ENCODE data around the gene CPXM1.
"Not testable (repeated sequence)": the region's sequence is repeated elsewhere in the genome, so short reads cannot be mapped to it uniquely, and the experiment has no call there.

Gene CPXM1

DNA sequence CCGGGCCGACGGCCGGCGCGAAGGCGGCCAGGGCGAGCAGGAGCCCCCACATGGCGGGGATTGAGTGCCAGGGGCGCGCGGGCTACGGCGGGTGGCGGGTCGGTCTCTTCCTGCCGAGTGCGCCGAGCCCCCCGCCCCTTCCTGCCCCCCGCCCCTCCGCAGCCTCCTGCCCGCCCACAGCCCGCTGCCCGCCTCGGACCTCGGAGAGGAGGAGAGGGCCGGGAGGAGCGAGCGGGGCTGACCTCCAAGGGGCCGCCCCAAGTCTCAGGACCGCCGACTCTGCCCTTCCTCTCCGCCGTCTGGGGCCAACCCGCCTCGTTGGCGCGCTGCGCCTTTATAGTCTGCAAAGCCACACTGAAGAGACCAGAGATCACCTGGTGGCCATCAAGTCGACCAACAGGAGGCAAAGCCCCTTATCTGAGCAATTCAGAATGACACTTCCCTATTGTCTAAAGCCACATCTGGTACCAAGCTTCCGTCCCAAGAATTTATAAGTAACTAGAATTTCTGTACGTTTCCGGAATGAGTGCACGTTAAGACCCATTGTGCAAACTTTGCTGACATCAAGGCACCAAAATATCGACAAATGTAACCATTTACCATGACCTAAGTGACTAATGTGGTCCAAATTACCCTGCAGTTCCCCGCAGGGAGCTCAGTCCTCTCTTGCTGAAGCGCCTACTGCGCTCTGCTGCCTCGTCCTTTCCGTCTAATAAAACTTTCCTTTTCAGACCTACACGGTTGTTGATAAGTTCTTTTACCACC lies at the start of gene CPXM1:
TSS of gene CPXM1 (minus strand) at position 107 of the 765 bp plus-strand sequence. CDS start at position 52, 55 bp downstream.
- peak in 1 of 42 donors; percentile 33 for DNase-seq
- intact Hi-C loops (cut with DNase I), result no loop called here

DNA sequence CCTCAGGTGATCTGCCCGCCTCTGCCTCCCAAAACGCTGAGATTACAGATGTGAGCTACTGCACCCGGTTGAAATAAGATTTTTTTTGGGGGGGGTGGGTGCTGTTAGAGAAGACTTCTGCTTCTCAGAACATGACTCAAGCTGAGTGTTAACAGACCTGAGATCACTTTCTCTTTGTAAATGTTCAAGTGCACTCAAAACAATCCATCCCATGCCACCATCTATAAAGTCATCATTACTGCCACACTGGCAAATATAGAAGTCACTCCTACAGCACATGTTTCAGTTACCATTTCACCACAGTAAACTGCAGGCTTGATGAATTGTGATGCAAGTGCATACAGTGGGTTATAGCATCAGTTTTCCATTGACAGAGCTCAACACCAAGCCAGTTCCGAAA lies 49.1 kb upstream of the CPXM1 start:
- no peak for DNase-seq
- intact Hi-C loops (cut with DNase I), result no loop called here

DNA sequence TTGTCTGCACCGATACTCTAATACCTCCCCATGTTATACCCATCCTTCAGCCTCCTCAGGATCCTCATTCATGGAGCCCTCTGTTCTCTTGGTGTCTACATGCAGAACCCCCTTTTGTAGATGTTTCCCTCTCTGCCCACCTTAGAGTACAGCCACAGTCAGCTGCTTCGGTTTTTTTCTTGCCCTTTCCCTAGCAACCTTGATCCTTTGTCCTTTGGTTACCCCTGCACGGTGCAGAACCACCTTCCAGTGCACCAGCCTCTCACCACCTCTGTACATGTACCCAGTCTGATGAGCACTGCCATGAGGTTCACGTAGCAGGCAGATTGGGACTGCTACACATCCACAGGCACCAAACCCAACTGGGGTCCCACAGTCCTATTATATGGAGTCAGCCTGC lies 47.4 kb upstream of the CPXM1 start:
- no peak for DNase-seq
- intact Hi-C loops (cut with DNase I), result no loop called here

DNA sequence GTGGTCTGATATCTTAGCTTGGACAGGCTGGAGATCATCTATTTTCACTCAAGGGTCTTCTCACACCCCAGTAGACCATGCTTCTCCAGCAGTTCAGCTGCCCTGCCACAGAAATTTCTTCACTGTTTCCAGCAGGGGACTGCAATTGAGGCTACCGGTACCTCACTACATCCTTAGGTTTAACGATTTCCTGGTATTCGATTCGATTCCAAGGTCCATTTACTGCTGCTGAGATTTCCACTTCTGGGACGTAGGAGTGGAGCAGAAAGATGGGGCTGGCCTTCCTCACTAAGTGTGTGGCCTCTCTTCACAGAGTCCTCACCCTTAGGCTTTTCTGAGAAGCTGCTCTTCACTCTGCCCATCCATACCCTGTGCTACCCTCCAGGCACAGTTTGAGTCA lies 46.3 kb upstream of the CPXM1 start:
- peak in 1 of 42 donors; percentile 5 for DNase-seq
- intact Hi-C loops (cut with DNase I), result no loop called here

DNA sequence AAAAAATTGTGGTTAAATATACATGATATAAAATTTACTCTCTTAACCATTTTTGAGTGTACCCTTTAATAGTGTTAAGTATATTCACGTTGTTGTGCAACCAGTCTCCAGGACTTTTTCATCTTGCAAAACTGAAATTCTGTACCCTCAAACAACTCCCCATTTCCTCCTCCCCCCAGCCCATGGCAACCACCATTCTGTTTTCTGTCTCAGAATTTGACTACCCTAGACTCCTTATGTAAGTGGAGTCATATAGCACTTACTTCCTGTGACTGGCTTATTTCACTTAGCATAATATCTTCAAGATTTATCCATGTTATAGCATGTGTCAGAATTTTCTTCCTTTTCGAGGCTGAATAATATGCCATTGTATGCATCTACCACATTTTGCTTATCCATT lies 45.2 kb upstream of the CPXM1 start:
- intact Hi-C loops (cut with DNase I), result no loop called here
- no peak for DNase-seq

DNA sequence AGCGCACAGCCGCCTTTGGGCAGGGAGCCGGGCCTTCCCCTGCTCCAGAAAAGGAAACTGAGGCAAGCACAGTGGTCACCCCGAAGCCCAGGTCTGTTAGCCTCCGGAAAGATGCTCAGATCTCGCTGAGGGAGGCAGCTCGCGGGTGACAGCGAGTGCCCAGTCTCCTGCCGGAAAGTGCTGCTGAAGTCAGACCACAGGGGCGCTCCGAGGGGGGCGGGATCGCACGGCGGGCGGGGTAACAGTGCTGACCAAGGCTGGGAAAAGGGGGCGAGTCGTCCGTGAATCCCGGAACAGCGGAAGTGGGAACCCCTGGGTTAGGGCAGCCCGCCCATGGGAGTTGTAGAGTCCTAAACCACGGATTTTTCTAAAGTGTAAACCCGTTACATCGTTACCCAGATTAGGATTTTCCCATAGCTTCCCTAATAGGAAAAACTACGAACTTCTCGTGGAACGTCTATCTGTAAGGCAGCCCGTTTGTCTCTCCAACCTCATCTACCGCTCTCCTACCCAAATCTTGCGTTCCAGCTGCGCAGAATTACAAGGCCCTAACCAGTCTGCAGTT lies 40.6 kb upstream of the CPXM1 start:
- peak in 35 of 42 donors; percentile 8 to 60 (median 39) for DNase-seq
- intact Hi-C loops (cut with DNase I), result loop anchor here (2.0 kb wide), 1 partner anchor 32 kb away; the partner anchor contains the start of gene PTPRA

DNA sequence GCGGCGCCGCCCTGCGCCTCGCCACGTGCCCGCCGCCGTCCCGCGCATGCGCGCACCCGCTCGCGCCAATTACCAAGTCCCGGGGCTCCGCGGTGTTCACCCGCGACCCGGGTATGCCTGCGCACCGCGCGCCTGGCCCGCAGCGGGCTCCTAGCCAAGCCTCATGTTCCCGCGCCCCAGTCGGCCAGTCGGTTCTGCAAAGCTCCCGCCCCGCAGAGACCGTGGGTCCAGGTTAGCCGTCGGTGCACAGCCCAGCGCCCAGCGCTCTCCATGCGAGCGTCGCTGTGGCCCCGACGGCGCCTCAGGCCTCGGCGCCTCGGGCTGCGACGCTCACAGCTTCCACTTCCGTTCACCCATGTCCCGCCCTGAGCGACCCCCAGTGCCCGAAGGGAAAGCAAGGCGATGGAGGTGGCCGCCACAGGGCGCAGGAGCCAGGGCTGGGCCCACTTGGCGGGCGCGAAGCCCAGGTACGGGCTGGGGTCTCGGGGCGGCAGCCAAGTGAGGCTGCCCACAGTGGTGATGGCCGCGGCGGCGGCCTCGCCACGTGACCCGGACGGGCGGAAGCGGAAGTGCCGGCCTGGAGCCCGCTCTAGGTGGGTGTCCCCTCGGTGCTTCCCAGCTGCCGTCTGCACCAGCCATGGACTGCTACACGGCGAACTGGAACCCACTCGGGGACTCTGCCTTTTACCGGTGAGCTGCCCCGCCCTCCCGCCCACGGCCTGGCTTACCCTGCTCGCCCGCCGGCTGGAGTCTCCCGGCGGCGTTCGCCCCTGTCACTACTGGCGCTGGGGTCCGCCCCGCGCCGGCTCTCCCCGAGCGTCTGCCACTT lies 39.9 kb upstream of the CPXM1 start, which contains the start of the genes PCED1A and VPS16:
TSS of gene PCED1A (minus strand) at position 518 of the 829 bp plus-strand sequence. CDS start 743 bp downstream, outside the sequence.
TSS of gene VPS16 (plus strand) at position 608 of the 829 bp plus-strand sequence. CDS start at position 638, 30 bp downstream.
- intact Hi-C loops (cut with DNase I), result loop anchor here (2.0 kb wide), 1 partner anchor 32 kb away; the partner anchor contains the start of gene PTPRA
- DNase-seq, result peak; percentile 76 to 96 (median 92)

DNA sequence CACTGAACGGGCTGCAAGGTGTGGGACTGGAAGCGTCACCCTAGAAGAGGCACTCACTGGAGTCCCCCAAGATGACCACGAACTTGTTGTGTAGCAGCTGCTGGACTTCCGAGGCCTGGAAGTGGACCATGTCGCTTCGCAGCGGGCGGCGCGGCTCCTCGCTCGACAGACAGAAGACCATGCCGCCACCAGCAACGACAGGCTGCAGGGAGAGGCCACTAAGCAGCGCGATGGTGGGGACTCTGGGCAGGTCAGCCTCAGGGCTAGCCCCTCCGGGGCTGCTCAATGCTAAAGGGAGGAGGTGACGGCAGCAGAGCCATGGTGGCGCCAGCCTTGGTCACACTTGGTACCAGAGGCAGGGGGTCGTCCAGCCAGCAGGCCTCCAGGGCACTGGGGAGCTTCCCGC lies 39.3 kb upstream of the CPXM1 start:
- DNase-seq, result peak in 2 of 42 donors; percentile 3 to 20
- intact Hi-C loops (cut with DNase I), result loop anchor here (2.0 to 10.0 kb wide), 2 partner anchors 33 to 145 kb away; partner anchors contain the start of genes EBF4 and PTPRA

DNA sequence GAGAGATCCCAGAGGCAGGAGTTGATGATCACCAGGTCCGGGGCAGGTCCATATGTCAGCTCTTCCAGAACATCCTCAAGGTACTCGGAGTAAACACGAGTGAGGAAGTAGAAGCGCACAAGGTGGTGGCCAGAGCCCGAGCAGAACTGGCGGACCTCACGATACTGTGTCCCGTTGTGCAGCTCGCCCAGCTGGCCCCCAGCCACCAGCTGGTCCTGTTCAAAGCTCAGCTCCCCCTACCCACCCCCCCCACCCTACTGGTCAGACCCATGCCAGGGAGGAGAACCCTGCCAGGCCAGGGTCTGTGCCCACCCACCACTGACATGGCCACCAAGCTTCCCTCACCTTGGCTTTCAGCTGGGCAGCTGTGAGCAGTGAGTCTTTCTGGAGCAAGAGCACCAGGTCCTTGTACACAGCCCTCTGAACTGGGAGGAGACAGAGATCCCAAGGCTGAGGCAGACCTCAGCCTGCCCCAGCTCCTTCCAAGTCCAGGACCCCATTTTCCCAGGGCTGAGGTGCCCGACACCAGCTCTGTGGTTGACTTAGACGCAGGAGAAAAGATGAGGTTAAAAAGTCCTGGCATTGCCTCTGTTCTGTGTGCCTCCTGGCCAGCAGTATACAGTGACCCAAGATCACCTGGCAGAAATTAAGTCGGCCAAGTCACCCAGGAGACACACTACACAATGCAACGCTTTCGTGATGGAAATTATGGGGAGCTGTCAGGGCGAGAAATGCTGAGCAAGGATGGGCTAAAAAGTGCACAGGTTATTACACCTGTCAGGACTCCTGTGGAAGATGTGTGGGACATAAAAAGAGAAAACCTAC lies 38.6 kb upstream of the CPXM1 start:
- DNase-seq, result peak in 2 of 42 donors; percentile 12 to 18
- intact Hi-C loops (cut with DNase I), result loop anchor here (10.0 kb wide), 1 partner anchor 144 kb away; the partner anchor contains the start of gene EBF4

DNA sequence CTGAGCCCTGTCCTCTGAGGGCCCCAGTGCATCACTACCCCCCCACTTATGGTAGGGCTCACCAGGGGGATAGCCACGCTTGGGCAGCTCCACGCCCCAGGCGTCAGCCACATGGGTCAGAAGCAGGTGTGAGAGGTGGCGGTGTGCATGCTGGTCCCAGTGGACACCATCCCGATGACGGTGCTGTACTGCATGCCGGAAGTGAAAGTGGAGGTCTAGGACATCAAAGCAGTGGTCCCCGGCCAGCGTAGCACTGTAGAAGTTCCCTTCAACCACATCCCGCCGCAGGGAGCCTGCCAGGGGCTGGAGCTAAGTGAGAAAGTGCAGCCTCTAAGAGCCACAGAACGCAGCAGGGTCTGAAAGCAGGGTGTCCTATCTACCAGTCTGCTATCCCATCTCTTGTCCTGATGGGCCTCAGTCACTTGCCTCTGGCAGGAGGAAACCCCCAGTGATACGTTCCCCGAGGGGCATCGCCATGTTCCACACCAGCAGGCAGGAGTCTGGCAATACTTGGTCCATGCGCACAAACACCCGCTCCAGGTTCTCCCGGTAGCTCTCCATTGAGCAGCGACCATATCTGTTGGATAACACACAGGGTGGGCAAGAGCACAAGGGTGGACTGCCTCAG lies 37.9 kb upstream of the CPXM1 start:
- intact Hi-C loops (cut with DNase I), result loop anchor here (10.0 kb wide), 1 partner anchor 143 kb away; the partner anchor contains the start of gene EBF4
- DNase-seq, result peak in 1 of 42 donors; percentile 11

DNA sequence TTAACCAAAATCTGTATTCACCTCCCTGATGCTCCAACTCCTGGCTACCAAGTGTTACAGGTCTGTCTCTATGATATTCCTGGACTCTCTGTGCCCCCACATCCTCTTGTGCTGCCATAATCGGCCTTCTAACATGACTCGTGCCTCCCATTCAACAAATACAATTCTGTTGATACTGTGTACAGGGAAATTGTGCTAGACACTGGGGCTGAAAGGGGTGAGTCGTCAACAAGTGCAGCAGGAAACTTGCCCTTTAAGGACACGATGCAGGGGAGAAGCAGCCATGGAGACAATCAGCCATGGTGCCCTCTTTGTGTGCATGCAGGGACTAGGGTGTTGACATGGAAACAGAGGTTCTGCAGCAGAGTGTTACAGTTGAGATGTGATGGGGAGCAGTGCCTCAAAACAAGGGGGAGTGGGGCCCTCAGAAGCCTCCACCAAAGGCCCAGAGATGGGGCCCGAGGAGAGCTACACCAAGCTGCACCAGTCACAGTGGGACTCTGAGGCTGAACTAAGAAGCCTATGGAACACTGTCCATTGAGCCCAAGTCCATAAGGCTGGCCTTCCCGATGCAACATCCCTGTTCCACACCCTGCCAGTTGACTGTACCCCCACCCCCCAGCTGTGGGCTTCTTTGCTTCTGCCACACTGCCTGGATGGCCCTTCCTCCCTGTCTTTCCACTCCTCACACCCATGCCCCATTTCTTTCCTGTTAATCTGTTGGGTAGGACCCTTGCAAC lies 37.0 kb upstream of the CPXM1 start:
- DNase-seq, result no peak
- intact Hi-C loops (cut with DNase I), result loop anchor here (10.0 kb wide), 1 partner anchor 143 kb away; the partner anchor contains the start of gene EBF4

DNA sequence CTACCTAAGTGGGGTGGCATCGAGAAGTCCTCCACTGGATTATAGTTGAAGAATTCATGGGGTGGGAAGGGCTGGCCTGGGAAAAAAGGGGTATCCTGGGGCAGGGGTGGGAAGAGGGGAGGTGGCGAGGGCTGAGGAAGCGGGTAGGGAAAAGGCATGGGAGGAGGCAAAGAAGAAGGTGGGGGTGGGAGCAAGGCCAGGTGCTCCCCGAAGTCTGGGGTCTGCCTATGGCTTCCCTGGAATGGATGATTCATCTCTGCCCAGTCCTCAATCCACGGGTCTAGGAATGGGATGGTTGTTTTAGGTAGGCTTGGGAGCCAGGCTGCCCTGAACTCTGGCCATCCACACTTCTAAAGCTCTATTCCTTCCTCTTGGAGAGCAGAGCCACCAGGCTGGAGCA lies 35.6 kb upstream of the CPXM1 start:
- intact Hi-C loops (cut with DNase I), result loop anchor here (10.0 kb wide), 1 partner anchor 141 kb away; the partner anchor contains the start of gene EBF4
- peak in 1 of 42 donors; percentile 24 for DNase-seq

DNA sequence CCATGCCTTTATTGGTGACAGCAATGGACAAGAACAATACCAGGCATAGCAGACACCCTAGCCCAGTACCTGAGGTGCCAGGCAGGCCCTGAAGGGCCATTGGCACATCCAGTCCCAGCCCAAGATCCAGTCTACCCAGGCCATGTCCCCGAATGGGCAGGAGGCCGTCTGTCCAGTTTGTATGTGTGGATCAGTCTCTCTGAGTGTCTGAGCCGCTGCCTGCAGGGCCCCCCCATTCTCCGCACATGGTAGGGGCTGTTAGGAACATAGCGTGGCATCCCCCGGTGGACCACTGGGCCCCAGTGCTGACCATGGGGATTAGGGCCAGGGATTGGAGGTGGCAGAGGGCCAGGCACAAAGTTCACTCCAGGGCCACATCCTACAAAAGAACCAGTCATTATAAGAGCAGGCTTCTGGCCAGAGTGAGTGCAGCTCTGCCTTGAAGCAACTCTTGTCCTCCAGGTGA lies 34.9 kb upstream of the CPXM1 start:
- peak in 1 of 42 donors; percentile 31 for DNase-seq
- intact Hi-C loops (cut with DNase I), result loop anchor here (10.0 kb wide), 1 partner anchor 141 kb away; the partner anchor contains the start of gene EBF4

DNA sequence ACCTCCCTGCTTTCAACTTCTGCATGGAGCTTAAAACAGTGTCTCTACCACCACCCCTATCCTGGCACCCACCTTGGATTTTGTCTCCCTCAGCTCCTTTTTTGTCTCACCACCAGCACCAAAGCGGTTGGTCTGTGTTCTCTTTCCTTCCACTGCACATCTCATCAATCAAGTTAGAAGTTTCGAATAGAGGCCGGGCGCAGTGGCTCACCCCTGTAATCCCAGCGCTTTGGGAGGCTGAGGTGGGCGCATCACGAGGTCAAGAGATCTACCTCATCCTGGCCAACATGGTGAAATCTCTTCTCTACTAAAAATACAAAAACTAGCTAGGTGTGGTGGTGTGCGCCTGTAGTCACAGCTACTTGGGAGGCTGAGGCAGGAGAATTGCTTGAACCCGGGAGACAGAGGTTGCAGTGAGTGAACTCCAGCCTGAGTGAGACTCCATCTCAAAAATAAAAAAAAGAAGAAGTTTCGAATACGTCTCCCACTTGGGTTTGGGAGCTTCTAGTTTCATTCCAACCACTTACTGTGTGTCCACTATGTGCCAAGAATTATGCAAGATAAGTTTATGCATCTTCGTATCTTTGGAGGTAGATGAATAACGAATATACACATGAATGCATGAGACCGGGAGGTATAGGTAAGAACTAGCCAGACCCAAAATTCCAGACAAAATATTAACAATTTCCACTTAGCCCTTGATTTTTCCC lies 34.1 kb upstream of the CPXM1 start:
- no peak for DNase-seq
- intact Hi-C loops (cut with DNase I), result loop anchor here (10.0 kb wide), 1 partner anchor 140 kb away; the partner anchor contains the start of gene EBF4

DNA sequence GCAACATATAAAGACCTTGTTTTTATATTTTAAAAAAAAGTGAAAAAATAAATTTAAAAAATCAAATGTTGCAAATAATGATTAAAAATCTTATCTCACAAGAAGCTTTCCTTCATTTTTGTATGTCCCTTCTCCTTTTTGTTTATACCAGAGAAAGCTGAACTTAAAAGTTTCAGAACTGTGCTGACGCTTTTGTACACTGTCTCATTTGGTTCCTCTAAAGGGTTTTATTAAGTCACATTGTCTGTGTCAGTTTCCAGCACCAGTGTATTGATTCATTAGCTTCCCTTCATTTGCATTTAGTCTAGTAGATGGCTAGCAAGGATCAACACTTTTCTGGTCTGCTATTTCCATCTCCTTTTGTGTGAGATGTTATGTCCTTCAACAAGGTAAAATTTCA lies 33.3 kb upstream of the CPXM1 start:
- no peak for DNase-seq
- intact Hi-C loops (cut with DNase I), result loop anchor here (10.0 kb wide), 1 partner anchor 139 kb away; the partner anchor contains the start of gene EBF4

DNA sequence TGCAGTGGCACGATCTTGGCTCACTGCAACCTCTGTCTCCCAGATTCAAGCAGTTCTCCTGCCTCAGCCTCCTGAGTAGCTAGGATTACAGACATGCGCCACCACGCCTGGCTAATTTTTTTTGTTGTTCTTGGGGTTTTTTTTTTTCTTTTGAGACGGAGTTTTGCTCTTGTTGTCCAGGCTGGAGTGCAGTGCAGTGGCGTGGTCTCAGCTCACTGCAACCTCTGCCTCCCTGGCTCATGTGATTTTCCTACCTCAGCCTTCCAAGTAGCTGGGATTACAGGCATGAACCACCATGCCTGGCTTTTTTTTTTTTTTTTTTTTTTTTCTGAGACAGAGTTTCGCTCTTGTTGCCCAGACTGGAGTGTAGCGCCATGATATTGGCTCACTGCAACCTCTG lies 30.8 kb upstream of the CPXM1 start:
- not testable (repeated sequence) for DNase-seq
- intact Hi-C loops (cut with DNase I), result loop anchor here (10.0 kb wide), 1 partner anchor 136 kb away; the partner anchor contains the start of gene EBF4

Measured in head of caudate nucleus (tissue), 42 donors.